MM.1S (cell line): ENCODE results near the gene IGF2BP3.

Source experiments
- EZH2 ChIP-seq: fragments of 300-600 bp; sonication (generic); optimal IDR thresholded peaks from 2 replicates; pipeline ENCODE3; 2017; ENCODE audit warnings: low read depth, mild to moderate bottlenecking, antibody characterized with exemption, low read length, mixed read lengths
- TF ChIP-seq, protein P1 (sequence below): fragments of 300-600 bp; sonication (generic); IDR thresholded peaks from 2 replicates; pipeline ENCODE4 v1.5.1; 2016; ENCODE audit warnings: antibody characterized with exemption, low read length, mixed read lengths

- TF ChIP-seq, protein P1, sequence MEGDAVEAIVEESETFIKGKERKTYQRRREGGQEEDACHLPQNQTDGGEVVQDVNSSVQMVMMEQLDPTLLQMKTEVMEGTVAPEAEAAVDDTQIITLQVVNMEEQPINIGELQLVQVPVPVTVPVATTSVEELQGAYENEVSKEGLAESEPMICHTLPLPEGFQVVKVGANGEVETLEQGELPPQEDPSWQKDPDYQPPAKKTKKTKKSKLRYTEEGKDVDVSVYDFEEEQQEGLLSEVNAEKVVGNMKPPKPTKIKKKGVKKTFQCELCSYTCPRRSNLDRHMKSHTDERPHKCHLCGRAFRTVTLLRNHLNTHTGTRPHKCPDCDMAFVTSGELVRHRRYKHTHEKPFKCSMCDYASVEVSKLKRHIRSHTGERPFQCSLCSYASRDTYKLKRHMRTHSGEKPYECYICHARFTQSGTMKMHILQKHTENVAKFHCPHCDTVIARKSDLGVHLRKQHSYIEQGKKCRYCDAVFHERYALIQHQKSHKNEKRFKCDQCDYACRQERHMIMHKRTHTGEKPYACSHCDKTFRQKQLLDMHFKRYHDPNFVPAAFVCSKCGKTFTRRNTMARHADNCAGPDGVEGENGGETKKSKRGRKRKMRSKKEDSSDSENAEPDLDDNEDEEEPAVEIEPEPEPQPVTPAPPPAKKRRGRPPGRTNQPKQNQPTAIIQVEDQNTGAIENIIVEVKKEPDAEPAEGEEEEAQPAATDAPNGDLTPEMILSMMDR: no peak
- no peak for TF ChIP-seq EZH2
Observed at GRCh38 chr7:23331132-23331531, 139.2 kb downstream of the IGF2BP3 start.
